ENCODE data around the gene GORAB. TPM values are rescaled to one million over a fixed set of nuclear protein-coding genes. Genes with fewer than 3 reads are reported as not detected.

Gene GORAB
- total RNA-seq, 1 experiment from 2014 or later, result 10.9 TPM

DNA sequence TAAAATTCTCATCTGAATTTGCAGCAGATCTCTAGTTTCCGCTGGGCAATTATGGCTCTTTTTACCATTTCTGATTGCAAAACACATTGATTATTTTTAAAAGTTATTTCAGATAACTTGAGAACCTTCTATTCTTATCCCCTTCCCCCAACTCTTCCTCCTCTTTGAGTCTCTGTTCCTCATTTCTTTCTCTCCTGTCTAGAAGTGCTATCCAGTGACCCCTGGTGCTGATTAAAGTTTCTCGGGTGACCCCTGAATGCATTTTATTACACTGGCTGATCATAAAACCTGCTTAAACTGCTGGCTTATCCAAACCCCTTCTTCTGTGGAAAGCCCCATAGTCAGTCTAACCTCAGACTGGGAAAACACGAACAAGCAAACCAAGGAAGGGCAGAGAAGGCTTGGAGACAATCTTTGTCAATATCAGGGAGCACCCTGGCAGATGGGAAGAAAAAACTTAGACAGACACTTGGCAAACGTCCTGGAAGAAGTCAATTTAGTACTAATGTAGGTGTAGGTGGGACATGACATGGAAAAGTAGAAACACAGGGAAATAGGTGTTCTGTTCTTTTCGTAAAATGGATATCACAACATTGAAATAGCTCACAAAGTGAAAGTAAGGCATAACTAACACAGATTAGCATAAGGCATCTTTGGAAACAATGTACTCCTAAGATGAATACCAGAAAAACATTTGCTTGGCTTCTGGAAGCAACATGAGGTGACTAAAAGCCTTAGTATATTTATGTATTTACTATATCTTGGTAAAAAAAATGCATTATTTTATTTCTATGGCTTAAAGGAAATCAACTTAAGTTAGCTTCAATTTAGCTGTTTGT is 61.4 kb downstream of the GORAB start:
- H3K4me1 ChIP-seq, result no peaks in the 10 kb centered on the region
- H3K9me3 ChIP-seq (replicated peaks), result no peaks in the 10 kb centered on the region
- H3K4me3 ChIP-seq, result no peak overlapping the region
- H3K36me3 ChIP-seq, result no peaks in the 10 kb centered on the region
- no peaks in the 10 kb centered on the region for H3K27me3 ChIP-seq
- H3K27ac ChIP-seq, result no peak overlapping the region
- DNase-seq, result no peak

DNA sequence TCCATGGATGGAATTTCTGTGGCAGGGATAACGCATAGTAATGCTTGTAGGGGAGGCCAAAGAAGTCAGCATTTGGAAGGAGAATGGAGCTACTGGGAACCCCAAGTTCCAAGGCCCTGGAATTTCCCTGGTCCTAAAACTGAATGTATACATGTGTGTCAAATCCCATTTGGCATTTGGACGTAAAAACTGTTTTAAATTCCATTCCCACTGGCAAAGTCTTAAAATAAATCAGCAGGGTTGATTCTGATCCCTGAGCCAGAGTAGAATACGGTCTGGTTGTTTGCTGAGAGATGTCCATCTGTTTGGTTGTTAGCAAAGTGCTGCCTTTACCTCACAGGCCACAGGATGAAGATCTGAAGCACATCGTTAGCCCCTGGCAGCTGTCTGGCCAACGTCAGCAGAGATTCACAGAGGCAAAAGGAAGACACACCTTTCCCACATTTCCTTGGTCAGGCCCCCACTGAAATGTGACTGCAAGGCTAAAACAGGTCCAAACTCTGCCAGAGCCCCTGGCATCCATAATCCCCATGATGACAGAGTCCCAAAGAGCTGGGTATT is 62.2 kb downstream of the GORAB start:
- DNase-seq, result no peak
- no peak overlapping the region for H3K4me3 ChIP-seq
- no peak overlapping the region for H3K27ac ChIP-seq
- H3K9me3 ChIP-seq (replicated peaks), result no peaks in the 10 kb centered on the region
- H3K4me1 ChIP-seq, result no peaks in the 10 kb centered on the region
- H3K36me3 ChIP-seq, result no peaks in the 10 kb centered on the region
- H3K27me3 ChIP-seq, result no peaks in the 10 kb centered on the region

GRCh38 chr1:170596701-170597100 is 64.7 kb downstream of the GORAB start:
- H3K4me3 ChIP-seq, result no peak overlapping the region
- no peaks in the 10 kb centered on the region for H3K9me3 ChIP-seq (replicated peaks)
- no peak for DNase-seq
- no peaks in the 10 kb centered on the region for H3K4me1 ChIP-seq
- no peaks in the 10 kb centered on the region for H3K36me3 ChIP-seq
- no peak overlapping the region for H3K27ac ChIP-seq
- no peaks in the 10 kb centered on the region for H3K27me3 ChIP-seq

DNA sequence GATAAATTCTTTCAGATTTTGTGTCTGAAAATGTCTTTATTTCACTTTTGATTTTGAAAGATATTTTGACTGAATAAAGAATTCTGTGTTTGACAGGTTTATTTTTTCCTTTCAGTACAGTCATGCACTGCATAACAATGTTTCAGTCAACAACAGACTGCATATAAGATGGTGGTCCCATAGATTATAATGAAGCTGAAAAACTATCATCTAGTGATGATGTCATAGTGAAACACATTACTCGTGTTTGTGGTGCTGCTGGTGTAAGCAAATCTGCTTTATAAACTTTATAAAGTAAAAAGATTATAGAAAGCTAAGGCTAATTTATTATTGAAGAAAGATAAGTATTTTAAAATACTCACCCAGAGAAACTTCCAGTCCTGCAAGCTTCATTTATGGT is 66.7 kb downstream of the GORAB start:
- H3K4me3 ChIP-seq, result no peak overlapping the region
- no peaks in the 10 kb centered on the region for H3K4me1 ChIP-seq
- no peak overlapping the region for H3K27ac ChIP-seq
- H3K36me3 ChIP-seq, result no peaks in the 10 kb centered on the region
- no peaks in the 10 kb centered on the region for H3K9me3 ChIP-seq (replicated peaks)
- H3K27me3 ChIP-seq, result no peaks in the 10 kb centered on the region
- no peak for DNase-seq

- H3K27me3 ChIP-seq, result no peaks in the 10 kb centered on the region
- no peak overlapping the region for H3K4me3 ChIP-seq
- no peaks in the 10 kb centered on the region for H3K9me3 ChIP-seq (replicated peaks)
- H3K4me1 ChIP-seq, result no peaks in the 10 kb centered on the region
- no peaks in the 10 kb centered on the region for H3K36me3 ChIP-seq
- DNase-seq, result no peak
- no peak overlapping the region for H3K27ac ChIP-seq
Observed at GRCh38 chr1:170599033-170599432, 67.1 kb downstream of the GORAB start.

GRCh38 chr1:170601866-170602265 is 69.9 kb downstream of the GORAB start:
- no peak overlapping the region for H3K27ac ChIP-seq

More at GRCh38 chr1:170601866-170602265, 69.9 kb downstream of the GORAB start:
- no peaks in the 10 kb centered on the region for H3K4me1 ChIP-seq
- no peak for DNase-seq
- H3K9me3 ChIP-seq (replicated peaks), result no peaks in the 10 kb centered on the region
- no peaks in the 10 kb centered on the region for H3K36me3 ChIP-seq
- no peak overlapping the region for H3K4me3 ChIP-seq
- no peaks in the 10 kb centered on the region for H3K27me3 ChIP-seq

Other genes with a start within 250 kb of the GORAB start
- 0.73 and 1.1 TPM in 2 replicates for gene PRRX1, start 132.0 kb downstream of the GORAB start, total RNA-seq (2014; rRNA removed; shearing (Covaris generic))